22Rv1 (cell line): ENCODE measurements around the gene EGFLAM.

Experiments used
- CTCF ChIP-seq: fragments of 450-650 bp; IDR thresholded peaks from 2 replicates; pipeline ENCODE4 v1.5.1; 2017; ENCODE audit warnings: mild to moderate bottlenecking
- ZFX ChIP-seq: fragments of 450-650 bp; IDR thresholded peaks from 2 replicates; pipeline ENCODE4 v1.6.1; 2017; ENCODE audit warnings: antibody characterized with exemption, borderline replicate concordance

- TF ChIP-seq CTCF (no peak), ZFX (no peak)
Observed at GRCh38 chr5:38465061-38465460, 206.7 kb downstream of the EGFLAM start.
